Lung (tissue), 12 donors: Measurements from ENCODE around the gene SAMD4A. TPM values are rescaled to one million over a fixed set of nuclear protein-coding genes. Genes with fewer than 3 reads are reported as not detected.
A peak's percentile ranks its signal among the peaks of the same experiment; 100 is the strongest.

ENCODE experiments used
- ATAC-seq: fragments of 200-7000 bp; cut with Tn5 transposase; one replicate; pipeline ENCODE4 v1.9.1; 2020; ENCODE audit warnings: moderate number of reproducible peaks; ENCODE audit not compliant: insufficient read depth, low FRiP score
- DNase-seq, 3 donors: peaks; one replicate each; pipeline ENCODE4 v3.0.0-alpha.2; 2013 to 2017
- H3K27ac ChIP-seq, 2 donors: one replicate each; pipeline ENCODE4 v1.5.1; 2013; ENCODE audit warnings: mild to moderate bottlenecking in 2 of 2, moderate library complexity in 2 of 2, control low read depth in 1 of 2, inconsistent platforms in 1 of 2, low read depth in 1 of 2, low read length in 1 of 2
- H3K27me3 ChIP-seq, 3 donors: one replicate each; pipeline ENCODE4 v1.5.1; 2013; ENCODE audit warnings: low read length in 2 of 3; ENCODE audit not compliant: control insufficient read depth in 3 of 3, insufficient read depth in 3 of 3
- H3K36me3 ChIP-seq, 4 donors: one replicate each; pipeline ENCODE4 v1.5.1; 2013; ENCODE audit warnings: low read length in 4 of 4, mild to moderate bottlenecking in 1 of 4, moderate library complexity in 1 of 4; ENCODE audit not compliant: control insufficient read depth in 4 of 4, insufficient read depth in 4 of 4
- H3K4me1 ChIP-seq, 5 donors: one replicate each; pipeline ENCODE4 v1.5.1; 2013; ENCODE audit warnings: low read length in 5 of 5, mild to moderate bottlenecking in 2 of 5, moderate library complexity in 1 of 5; ENCODE audit not compliant: control insufficient read depth in 5 of 5, insufficient read depth in 5 of 5
- H3K4me3 ChIP-seq: one replicate; pipeline ENCODE4 v1.5.1; 2013; ENCODE audit warnings: mild to moderate bottlenecking, control low read depth, moderate library complexity
- H3K9ac ChIP-seq, 2 donors: one replicate each; pipeline ENCODE4 v1.5.1; 2013; ENCODE audit warnings: low read length in 2 of 2, control low read depth in 1 of 2; ENCODE audit not compliant: insufficient read depth in 1 of 2
- H3K9me3 ChIP-seq, 4 donors: one replicate each; pipeline ENCODE4 v1.5.1; 2013; ENCODE audit warnings: low read length in 3 of 4, mild to moderate bottlenecking in 1 of 4, moderate library complexity in 1 of 4; ENCODE audit not compliant: control insufficient read depth in 4 of 4, insufficient read depth in 3 of 4
- WGBS, 2 donors: extraction: QIAGEN DNeasy Blood & Tissue Kit; methylation state at CpG; one replicate each; pipeline ENCODE4 v1.1.7; 2013; 5-methylcytosine and 5-hydroxymethylcytosine counted together
- polyA plus RNA-seq, 2 donors: library from polyadenylated mRNA; stranded (reverse); fragments of 200-250 nt; gene quantifications; one replicate each; pipeline ENCODE4 v1.2.1, GENCODE V29; 2013
- total RNA-seq, 2 donors: library from RNA; depleted of rRNA in 1 of 2; stranded (reverse); fragments of >200 nt in 1 of 2; gene quantifications; one replicate each; pipeline ENCODE4 v1.2.1, GENCODE V29; 2014 to 2021
- TF ChIP-seq, protein P1 (sequence below): IDR thresholded peaks from 2 replicates; pipeline ENCODE4 v1.5.1; 2012; ENCODE audit warnings: mild to moderate bottlenecking; ENCODE audit errors: control extremely low read depth, extremely low read depth
- donor health status: control.
- donor health status: control.
- donor health status: Bipolar disorder and iron deficiency.
- donor health status: healthy.
- donor health status: DM: yes; HTN: yes; CAD: no.

The SAMD4A gene
- total and polyA plus RNA-seq, 4 donors = 5.8 to 26.6 (median 16.2) TPM

DNA sequence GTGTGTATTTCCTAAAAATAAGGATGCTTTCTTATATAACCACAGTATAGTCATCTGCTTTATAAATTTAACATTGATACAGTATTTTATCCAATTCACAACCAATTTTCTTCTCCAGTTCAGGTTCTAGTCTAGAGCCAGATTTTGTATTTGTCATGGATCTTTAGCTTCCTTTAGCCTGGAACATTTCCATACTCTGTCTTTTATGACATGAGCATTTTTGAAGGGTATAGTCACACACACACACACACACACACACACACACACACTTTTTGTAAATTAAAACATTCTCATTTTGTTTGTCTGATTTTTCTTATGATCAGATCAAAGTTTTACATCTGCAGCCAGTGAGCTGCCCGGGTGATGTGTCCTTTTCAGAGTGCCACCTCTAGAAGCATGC lies 31.8 kb upstream of the SAMD4A start:
- H3K9me3 ChIP-seq = no peaks in the 10 kb centered on the region
- ATAC-seq (no peak), DNase-seq (peak in 1 of 3 donors; percentile 39)
- TF ChIP-seq, protein P1, sequence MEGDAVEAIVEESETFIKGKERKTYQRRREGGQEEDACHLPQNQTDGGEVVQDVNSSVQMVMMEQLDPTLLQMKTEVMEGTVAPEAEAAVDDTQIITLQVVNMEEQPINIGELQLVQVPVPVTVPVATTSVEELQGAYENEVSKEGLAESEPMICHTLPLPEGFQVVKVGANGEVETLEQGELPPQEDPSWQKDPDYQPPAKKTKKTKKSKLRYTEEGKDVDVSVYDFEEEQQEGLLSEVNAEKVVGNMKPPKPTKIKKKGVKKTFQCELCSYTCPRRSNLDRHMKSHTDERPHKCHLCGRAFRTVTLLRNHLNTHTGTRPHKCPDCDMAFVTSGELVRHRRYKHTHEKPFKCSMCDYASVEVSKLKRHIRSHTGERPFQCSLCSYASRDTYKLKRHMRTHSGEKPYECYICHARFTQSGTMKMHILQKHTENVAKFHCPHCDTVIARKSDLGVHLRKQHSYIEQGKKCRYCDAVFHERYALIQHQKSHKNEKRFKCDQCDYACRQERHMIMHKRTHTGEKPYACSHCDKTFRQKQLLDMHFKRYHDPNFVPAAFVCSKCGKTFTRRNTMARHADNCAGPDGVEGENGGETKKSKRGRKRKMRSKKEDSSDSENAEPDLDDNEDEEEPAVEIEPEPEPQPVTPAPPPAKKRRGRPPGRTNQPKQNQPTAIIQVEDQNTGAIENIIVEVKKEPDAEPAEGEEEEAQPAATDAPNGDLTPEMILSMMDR = no peak
- H3K36me3 ChIP-seq = peaks cover 0 to 9% (median 3%) of the 10 kb centered on the region in 4 donors
- H3K4me3 ChIP-seq = no peak overlapping the region
- WGBS, 2 donors = 79 to 87% methylated on average over 1 of the region's 1 CpG
- H3K27me3 ChIP-seq = no peaks in the 10 kb centered on the region
- no peak overlapping the region for H3K27ac ChIP-seq
- H3K9ac ChIP-seq = no peak overlapping the region
- H3K4me1 ChIP-seq = peaks cover 0 to 13% (median 4%) of the 10 kb centered on the region in 5 donors

DNA sequence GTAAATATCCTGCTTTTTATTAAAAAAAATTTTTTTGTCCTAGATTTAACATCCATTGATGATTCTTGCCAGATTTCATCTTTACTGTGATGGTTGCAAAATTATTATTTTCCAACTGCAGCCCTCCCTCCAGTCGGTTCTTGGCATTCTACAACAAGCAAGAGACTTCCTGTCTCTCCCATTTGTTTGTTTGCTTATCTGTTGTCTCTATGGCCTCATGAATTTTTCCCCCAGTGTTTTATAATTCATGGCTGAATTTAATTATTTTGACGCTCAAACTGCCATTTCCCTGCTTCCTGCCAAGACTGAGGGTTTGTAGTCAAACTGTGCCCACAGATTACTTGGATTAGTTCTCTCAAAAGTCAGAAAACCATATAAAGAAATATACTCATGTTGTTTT lies 31.3 kb upstream of the SAMD4A start:
- TF ChIP-seq, protein P1 = no peak
- peaks cover 0 to 10% (median 4%) of the 10 kb centered on the region in 4 donors for H3K36me3 ChIP-seq
- no peak overlapping the region for H3K27ac ChIP-seq
- H3K4me1 ChIP-seq = peaks cover 0 to 13% (median 4%) of the 10 kb centered on the region in 5 donors
- WGBS, 2 donors = 48 to 62% methylated on average over 2 of the region's 2 CpGs
- H3K4me3 ChIP-seq = no peak overlapping the region
- ATAC-seq (no peak), DNase-seq (peak in 2 of 3 donors; percentile 67 to 77)
- H3K27me3 ChIP-seq = no peaks in the 10 kb centered on the region
- peak overlapping the region in 1 of 2 donors; percentile 55 for H3K9ac ChIP-seq
- H3K9me3 ChIP-seq = no peaks in the 10 kb centered on the region

DNA sequence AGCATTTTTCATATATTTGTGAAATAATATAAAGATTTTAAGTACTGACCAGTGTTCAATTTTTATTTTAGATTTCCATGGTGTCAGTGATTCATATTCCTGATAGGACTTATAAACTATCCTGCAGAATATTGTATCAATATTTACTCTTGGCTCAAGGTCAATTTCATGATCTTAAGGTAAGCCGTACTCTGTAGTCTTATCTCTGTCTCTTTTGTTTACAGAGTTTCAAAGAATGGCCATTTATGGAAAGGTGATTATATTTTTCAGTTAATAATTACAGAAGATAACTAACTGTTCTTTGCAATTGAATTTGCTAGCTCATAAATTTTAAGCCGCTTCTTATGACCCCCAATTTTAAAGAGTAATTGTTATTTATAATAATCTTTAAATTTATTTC lies 29.3 kb upstream of the SAMD4A start:
- Histone ChIP-seq H3K4me3 (no peak overlapping the region), H3K9ac (no peak overlapping the region), H3K27me3 (no peaks in the 10 kb centered on the region), H3K9me3 (no peaks in the 10 kb centered on the region), H3K27ac (no peak overlapping the region), H3K4me1 (peaks cover 0 to 13% (median 4%) of the 10 kb centered on the region in 5 donors), H3K36me3 (peaks cover 0 to 9% (median 5%) of the 10 kb centered on the region in 4 donors)
- 64 to 88% methylated on average over 2 of the region's 2 CpGs for WGBS, 2 donors
- TF ChIP-seq, protein P1 = no peak
- ATAC-seq (no peak), DNase-seq (no peak)

GRCh38 chr14:54538055-54538454 lies 28.9 kb upstream of the SAMD4A start:
- H3K27me3 ChIP-seq = no peaks in the 10 kb centered on the region
- WGBS, 2 donors = 92 to 95% methylated on average over 3 of the region's 3 CpGs
- H3K36me3 ChIP-seq = peaks cover 0 to 9% (median 5%) of the 10 kb centered on the region in 4 donors
- ATAC-seq = no peak
- no peak overlapping the region for H3K9ac ChIP-seq
- TF ChIP-seq, protein P1 = no peak
- H3K4me1 ChIP-seq = peaks cover 0 to 13% (median 4%) of the 10 kb centered on the region in 5 donors
- no peak overlapping the region for H3K27ac ChIP-seq
- H3K9me3 ChIP-seq = no peaks in the 10 kb centered on the region
- DNase-seq = peak in 1 of 3 donors; percentile 3
- no peak overlapping the region for H3K4me3 ChIP-seq
